ENCODE data around the gene CPN2.

Gene CPN2

GRCh38 chr3:194304186-194304917 is 46.8 kb downstream of the CPN2 start:
- ChIA-PET POLR2A (no interaction called here), CTCF (no interaction called here)
- DNase-seq (ENCODE audit: extremely low spot score) = no peak
- TF ChIP-seq FOXK2 (IDR thresholded peaks at IDR 0.05) = no peak
- TF ChIP-seq ELF4 (IDR thresholded peaks at IDR 0.05) = no peak
- TF ChIP-seq L3MBTL2 (conservative IDR thresholded peaks at IDR 0.05) = no peak
- TF ChIP-seq PKNOX1 (IDR thresholded peaks at IDR 0.05) = no peak
- no peak for TF ChIP-seq ZNF384 (IDR thresholded peaks at IDR 0.05)
- TF ChIP-seq BHLHE40 (IDR thresholded peaks at IDR 0.05; ENCODE audit: borderline replicate concordance) = no peak
- no peak for TF ChIP-seq SP1 (IDR thresholded peaks at IDR 0.05)
- TF ChIP-seq NFRKB (IDR thresholded peaks at IDR 0.05) = no peak
- TF ChIP-seq FOXA1 (IDR thresholded peaks at IDR 0.05) = no peak
- TF ChIP-seq FOXM1 (IDR thresholded peaks at IDR 0.05; ENCODE audit: borderline replicate concordance) = no peak
- no peak for TF ChIP-seq ARNT (IDR thresholded peaks at IDR 0.05)
- no peak for TF ChIP-seq SUZ12 (IDR thresholded peaks at IDR 0.05)
- TF ChIP-seq TARDBP (IDR thresholded peaks at IDR 0.05) = no peak
- no peak for TF ChIP-seq LEF1 (IDR thresholded peaks at IDR 0.05; ENCODE audit: borderline replicate concordance)
- no peak for TF ChIP-seq CTBP1 (IDR thresholded peaks at IDR 0.05; ENCODE audit: borderline replicate concordance)
- no peak for TF ChIP-seq HDGF (IDR thresholded peaks at IDR 0.05; ENCODE audit: borderline replicate concordance)

DNA sequence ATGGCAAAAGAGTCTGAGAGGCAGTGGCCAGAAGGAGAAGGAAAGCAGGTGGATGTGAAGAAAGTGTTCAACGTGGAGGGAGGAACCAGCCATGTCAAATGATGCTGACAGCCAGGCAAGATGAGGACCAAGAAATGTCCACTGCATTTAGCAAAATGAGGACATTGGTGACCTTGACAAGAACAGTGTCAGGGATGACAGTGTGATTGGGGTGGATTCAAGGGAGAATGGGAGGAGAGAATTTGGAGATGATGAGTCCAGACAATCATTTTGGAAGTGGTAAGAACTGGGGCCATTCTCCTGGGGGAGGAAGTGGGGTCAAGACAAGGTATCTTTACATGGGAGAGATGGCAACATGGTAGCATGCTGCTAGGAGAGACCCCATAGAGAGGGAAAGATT is 47.4 kb downstream of the CPN2 start:
- DNase-seq (ENCODE audit: extremely low spot score) = no peak
- TF ChIP-seq FOXA1 (IDR thresholded peaks at IDR 0.05) (no peak), BHLHE40 (IDR thresholded peaks at IDR 0.05; ENCODE audit: borderline replicate concordance) (no peak), ELF4 (IDR thresholded peaks at IDR 0.05) (no peak), PKNOX1 (IDR thresholded peaks at IDR 0.05) (no peak), LEF1 (IDR thresholded peaks at IDR 0.05; ENCODE audit: borderline replicate concordance) (no peak), NFRKB (IDR thresholded peaks at IDR 0.05) (no peak), SUZ12 (IDR thresholded peaks at IDR 0.05) (no peak), SP1 (IDR thresholded peaks at IDR 0.05) (no peak), FOXM1 (IDR thresholded peaks at IDR 0.05; ENCODE audit: borderline replicate concordance) (no peak), ZNF384 (IDR thresholded peaks at IDR 0.05) (no peak), CTBP1 (IDR thresholded peaks at IDR 0.05; ENCODE audit: borderline replicate concordance) (no peak), FOXK2 (IDR thresholded peaks at IDR 0.05) (no peak), L3MBTL2 (conservative IDR thresholded peaks at IDR 0.05) (no peak), TARDBP (IDR thresholded peaks at IDR 0.05) (no peak)
- CTCF ChIA-PET = no interaction called here
- POLR2A ChIA-PET = no interaction called here

- ChIA-PET POLR2A (no interaction called here), CTCF (interaction anchor here (1.3 kb wide), 1 partner anchor 14 kb away, joined by 3 read pairs; no protein-coding TSS in a partner anchor)
- DNase-seq (ENCODE audit: extremely low spot score) = no peak
- no peak for TF ChIP-seq SP1 (IDR thresholded peaks at IDR 0.05)
- no peak for TF ChIP-seq FOXA1 (IDR thresholded peaks at IDR 0.05)
- no peak for TF ChIP-seq ZNF384 (IDR thresholded peaks at IDR 0.05)
- TF ChIP-seq ELF4 (IDR thresholded peaks at IDR 0.05) = no peak
- TF ChIP-seq CTBP1 (IDR thresholded peaks at IDR 0.05; ENCODE audit: borderline replicate concordance) = no peak
- TF ChIP-seq FOXM1 (IDR thresholded peaks at IDR 0.05; ENCODE audit: borderline replicate concordance) = no peak
- no peak for TF ChIP-seq BHLHE40 (IDR thresholded peaks at IDR 0.05; ENCODE audit: borderline replicate concordance)
- TF ChIP-seq ARNT (IDR thresholded peaks at IDR 0.05) = no peak
- TF ChIP-seq PKNOX1 (IDR thresholded peaks at IDR 0.05) = no peak
- no peak for TF ChIP-seq HDGF (IDR thresholded peaks at IDR 0.05; ENCODE audit: borderline replicate concordance)
- no peak for TF ChIP-seq SUZ12 (IDR thresholded peaks at IDR 0.05)
- no peak for TF ChIP-seq L3MBTL2 (conservative IDR thresholded peaks at IDR 0.05)
- no peak for TF ChIP-seq FOXK2 (IDR thresholded peaks at IDR 0.05)
- TF ChIP-seq NFRKB (IDR thresholded peaks at IDR 0.05) = no peak
- TF ChIP-seq TARDBP (IDR thresholded peaks at IDR 0.05) = no peak
Measured at GRCh38 chr3:194301730-194302129, 49.4 kb downstream of the CPN2 start.

- no peak for DNase-seq (ENCODE audit: extremely low spot score)
- POLR2A ChIA-PET = interaction anchor here (1.4 kb wide), 1 partner anchor 162 kb away, joined by 4 read pairs; no protein-coding TSS in a partner anchor
- CTCF ChIA-PET = no interaction called here
Measured at GRCh38 chr3:194300936-194301335, 50.2 kb downstream of the CPN2 start.

GRCh38 chr3:194300382-194300758 is 50.8 kb downstream of the CPN2 start:
- peak; percentile 43 for DNase-seq (ENCODE audit: extremely low spot score)
- CTCF ChIA-PET = interaction anchor here (0.6 kb wide), 1 partner anchor 514 kb away, joined by 4 read pairs; no protein-coding TSS in a partner anchor
- TF ChIP-seq ZNF384 (IDR thresholded peaks at IDR 0.05) (no peak), FOXM1 (IDR thresholded peaks at IDR 0.05; ENCODE audit: borderline replicate concordance) (no peak), LEF1 (IDR thresholded peaks at IDR 0.05; ENCODE audit: borderline replicate concordance) (no peak), L3MBTL2 (conservative IDR thresholded peaks at IDR 0.05) (no peak), FOXK2 (IDR thresholded peaks at IDR 0.05) (no peak), ELF4 (IDR thresholded peaks at IDR 0.05) (no peak), FOXA1 (IDR thresholded peaks at IDR 0.05) (no peak), CTBP1 (IDR thresholded peaks at IDR 0.05; ENCODE audit: borderline replicate concordance) (no peak), ARNT (IDR thresholded peaks at IDR 0.05) (no peak), PKNOX1 (IDR thresholded peaks at IDR 0.05) (no peak)
- POLR2A ChIA-PET = interaction anchor here (1.4 kb wide), 1 partner anchor 161 kb away, joined by 4 read pairs; no protein-coding TSS in a partner anchor

More at GRCh38 chr3:194300936-194301335, 50.2 kb downstream of the CPN2 start:
- TF ChIP-seq ZNF384 (IDR thresholded peaks at IDR 0.05) = no peak
- TF ChIP-seq SUZ12 (IDR thresholded peaks at IDR 0.05) = no peak
- TF ChIP-seq BHLHE40 (IDR thresholded peaks at IDR 0.05; ENCODE audit: borderline replicate concordance) = no peak
- TF ChIP-seq NFRKB (IDR thresholded peaks at IDR 0.05) = no peak
- no peak for TF ChIP-seq FOXM1 (IDR thresholded peaks at IDR 0.05; ENCODE audit: borderline replicate concordance)
- no peak for TF ChIP-seq L3MBTL2 (conservative IDR thresholded peaks at IDR 0.05)
- TF ChIP-seq HDGF (IDR thresholded peaks at IDR 0.05; ENCODE audit: borderline replicate concordance) = no peak
- no peak for TF ChIP-seq ARNT (IDR thresholded peaks at IDR 0.05)
- no peak for TF ChIP-seq FOXA1 (IDR thresholded peaks at IDR 0.05)

Data from HEK293T (cell line).